ENCODE data around the gene CCDC83. TPM values are rescaled to one million over a fixed set of nuclear protein-coding genes. Genes with fewer than 3 reads are reported as not detected.

Gene CCDC83
- total RNA-seq, 1 donor from 2014 or later = not detected

- TF ChIP-seq CTCF (conservative IDR thresholded peaks at IDR 0.05) = no peak
- no peaks in the 10 kb centered on the region for H3K4me1 Mint-ChIP-seq (ENCODE audit: unreplicated experiment)
- H3K27ac Mint-ChIP-seq = no peak overlapping the region
- H3K4me3 Mint-ChIP-seq = no peak overlapping the region
- H3K27me3 Mint-ChIP-seq = no peaks in the 10 kb centered on the region
- no peaks in the 10 kb centered on the region for H3K36me3 Mint-ChIP-seq
- no peak for DNase-seq (ENCODE audit: extremely low spot score, unreplicated experiment)
- H3K9me3 Mint-ChIP-seq = peaks cover 4% of the 10 kb centered on the region
These were observed 80.6 kb downstream of the CCDC83 start for GRCh38 chr11:85935751-85936150.

DNA sequence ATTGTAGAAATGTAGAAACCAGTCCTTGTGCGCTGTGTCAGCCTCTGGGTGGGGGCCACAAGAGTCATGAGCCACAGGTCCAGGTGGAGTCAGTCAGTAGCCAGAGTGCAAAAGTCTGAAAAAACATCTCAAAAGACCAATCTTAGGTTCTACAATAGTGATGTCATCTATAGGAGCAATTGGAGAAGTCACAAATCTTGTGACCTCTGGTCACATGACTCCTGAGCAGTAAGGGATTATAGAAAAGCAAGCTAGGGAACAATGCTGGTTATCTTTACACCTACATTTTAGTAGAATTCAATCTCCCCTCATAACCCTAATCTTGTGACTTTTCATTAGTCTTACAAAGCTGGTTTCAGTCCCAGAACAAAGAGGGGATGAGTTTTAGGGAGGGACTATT lies 82.7 kb downstream of the CCDC83 start:
- no peaks in the 10 kb centered on the region for H3K27me3 Mint-ChIP-seq
- no peak for DNase-seq (ENCODE audit: extremely low spot score, unreplicated experiment)
- H3K4me1 Mint-ChIP-seq (ENCODE audit: unreplicated experiment) = no peaks in the 10 kb centered on the region
- no peak overlapping the region for H3K4me3 Mint-ChIP-seq
- H3K27ac Mint-ChIP-seq = no peak overlapping the region
- H3K9me3 Mint-ChIP-seq = peaks cover 4% of the 10 kb centered on the region
- TF ChIP-seq CTCF (conservative IDR thresholded peaks at IDR 0.05) = no peak
- H3K36me3 Mint-ChIP-seq = no peaks in the 10 kb centered on the region

GRCh38 chr11:85939099-85940015 lies 84.2 kb downstream of the CCDC83 start:
- H3K4me1 Mint-ChIP-seq (ENCODE audit: unreplicated experiment) = no peaks in the 10 kb centered on the region
- H3K27ac Mint-ChIP-seq = no peak overlapping the region
- TF ChIP-seq CTCF (conservative IDR thresholded peaks at IDR 0.05) = no peak

GRCh38 chr11:85941380-85941973 lies 86.3 kb downstream of the CCDC83 start:
- H3K4me1 Mint-ChIP-seq (ENCODE audit: unreplicated experiment) = no peaks in the 10 kb centered on the region
- no peaks in the 10 kb centered on the region for H3K27me3 Mint-ChIP-seq
- H3K4me3 Mint-ChIP-seq = no peak overlapping the region
- no peak for DNase-seq (ENCODE audit: extremely low spot score, unreplicated experiment)
- peaks cover 14% of the 10 kb centered on the region for H3K9me3 Mint-ChIP-seq
- no peak overlapping the region for H3K27ac Mint-ChIP-seq
- no peaks in the 10 kb centered on the region for H3K36me3 Mint-ChIP-seq
- peak; percentile 69 for TF ChIP-seq CTCF (conservative IDR thresholded peaks at IDR 0.05)

More at GRCh38 chr11:85939099-85940015, 84.2 kb downstream of the CCDC83 start:
- Mint-ChIP-seq H3K36me3 (no peaks in the 10 kb centered on the region), H3K9me3 (peaks cover 4% of the 10 kb centered on the region), H3K27me3 (no peaks in the 10 kb centered on the region), H3K4me3 (no peak overlapping the region)
- no peak for DNase-seq (ENCODE audit: extremely low spot score, unreplicated experiment)

GRCh38 chr11:85945296-85945695 lies 90.1 kb downstream of the CCDC83 start:
- H3K4me1 Mint-ChIP-seq (ENCODE audit: unreplicated experiment) = peaks cover 12% of the 10 kb centered on the region
- no peak overlapping the region for H3K4me3 Mint-ChIP-seq
- DNase-seq (ENCODE audit: extremely low spot score, unreplicated experiment) = no peak
- H3K27ac Mint-ChIP-seq = no peak overlapping the region
- H3K27me3 Mint-ChIP-seq = no peaks in the 10 kb centered on the region
- TF ChIP-seq CTCF (conservative IDR thresholded peaks at IDR 0.05) = no peak
- no peaks in the 10 kb centered on the region for H3K36me3 Mint-ChIP-seq
- peaks cover 16% of the 10 kb centered on the region for H3K9me3 Mint-ChIP-seq

All from type B pancreatic cell (in vitro differentiated cells).